ENCODE data around the gene SUGCT. TPM values are rescaled to one million over a fixed set of nuclear protein-coding genes. Genes with fewer than 3 reads are reported as not detected.

SUGCT gene
- total and polyA plus RNA-seq, 8 donors: 2.0 to 4.2 (median 2.9) TPM

GRCh38 chr7:40808378-40808942 is 673.7 kb downstream of the SUGCT start:
- DNase-seq (no peak), ATAC-seq (no peak)
- H3K4me3 ChIP-seq: no peak overlapping the region
- no peaks in the 10 kb centered on the region for H3K27me3 ChIP-seq
- intact Hi-C loops (cut with DNase I): no loop called here
- H3K9me3 ChIP-seq: peaks cover 0 to 16% of the 10 kb centered on the region in 2 donors
- no peak overlapping the region for H3K27ac ChIP-seq
- TF ChIP-seq, protein P1, sequence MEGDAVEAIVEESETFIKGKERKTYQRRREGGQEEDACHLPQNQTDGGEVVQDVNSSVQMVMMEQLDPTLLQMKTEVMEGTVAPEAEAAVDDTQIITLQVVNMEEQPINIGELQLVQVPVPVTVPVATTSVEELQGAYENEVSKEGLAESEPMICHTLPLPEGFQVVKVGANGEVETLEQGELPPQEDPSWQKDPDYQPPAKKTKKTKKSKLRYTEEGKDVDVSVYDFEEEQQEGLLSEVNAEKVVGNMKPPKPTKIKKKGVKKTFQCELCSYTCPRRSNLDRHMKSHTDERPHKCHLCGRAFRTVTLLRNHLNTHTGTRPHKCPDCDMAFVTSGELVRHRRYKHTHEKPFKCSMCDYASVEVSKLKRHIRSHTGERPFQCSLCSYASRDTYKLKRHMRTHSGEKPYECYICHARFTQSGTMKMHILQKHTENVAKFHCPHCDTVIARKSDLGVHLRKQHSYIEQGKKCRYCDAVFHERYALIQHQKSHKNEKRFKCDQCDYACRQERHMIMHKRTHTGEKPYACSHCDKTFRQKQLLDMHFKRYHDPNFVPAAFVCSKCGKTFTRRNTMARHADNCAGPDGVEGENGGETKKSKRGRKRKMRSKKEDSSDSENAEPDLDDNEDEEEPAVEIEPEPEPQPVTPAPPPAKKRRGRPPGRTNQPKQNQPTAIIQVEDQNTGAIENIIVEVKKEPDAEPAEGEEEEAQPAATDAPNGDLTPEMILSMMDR (IDR thresholded peaks at IDR 0.05): no peak
- H3K36me3 ChIP-seq: no peaks in the 10 kb centered on the region
- H3K4me1 ChIP-seq: no peaks in the 10 kb centered on the region

DNA sequence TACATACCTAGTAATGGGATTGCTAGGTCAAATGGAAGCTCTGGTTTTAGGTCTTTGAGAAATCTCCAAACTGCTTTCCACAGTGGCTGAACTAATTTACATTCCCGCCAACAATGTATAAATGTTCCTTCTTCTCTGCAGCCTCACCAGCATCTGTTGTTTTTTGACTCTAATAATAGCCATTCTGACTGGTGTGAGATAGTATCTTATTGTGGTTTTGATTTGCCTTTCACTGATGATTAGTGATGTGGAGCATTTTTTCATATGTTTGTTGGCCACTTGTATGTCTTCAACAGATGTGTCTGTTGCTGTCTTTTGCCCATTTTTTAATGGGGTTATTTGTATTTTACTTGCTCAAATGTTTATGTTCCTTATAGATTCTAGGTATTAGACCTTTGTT is 675.5 kb downstream of the SUGCT start:
- DNase-seq: no peak
- H3K4me1 ChIP-seq: no peaks in the 10 kb centered on the region
- ATAC-seq: no peak

GRCh38 chr7:40811666-40812065 is 676.9 kb downstream of the SUGCT start:
- DNase-seq: no peak
- intact Hi-C loops (cut with DNase I): no loop called here
- Histone ChIP-seq H3K4me3 (no peak overlapping the region), H3K27me3 (no peaks in the 10 kb centered on the region), H3K36me3 (no peaks in the 10 kb centered on the region), H3K27ac (no peak overlapping the region), H3K4me1 (no peaks in the 10 kb centered on the region), H3K9me3 (peaks cover 0 to 23% of the 10 kb centered on the region in 2 donors)
- ATAC-seq: no peak
- TF ChIP-seq, protein P1 (IDR thresholded peaks at IDR 0.05): no peak

More for the DNA sequence above, 675.5 kb downstream of the SUGCT start:
- no peaks in the 10 kb centered on the region for H3K27me3 ChIP-seq
- H3K4me3 ChIP-seq: no peak overlapping the region
- H3K27ac ChIP-seq: no peak overlapping the region
- intact Hi-C loops (cut with DNase I): no loop called here
- H3K36me3 ChIP-seq: no peaks in the 10 kb centered on the region
- TF ChIP-seq, protein P1 (IDR thresholded peaks at IDR 0.05): no peak
- H3K9me3 ChIP-seq: peaks cover 0 to 16% of the 10 kb centered on the region in 2 donors

- intact Hi-C loops (cut with DNase I): no loop called here
- DNase-seq (no peak), ATAC-seq (no peak)
- Histone ChIP-seq H3K36me3 (no peaks in the 10 kb centered on the region), H3K4me3 (no peak overlapping the region), H3K9me3 (peaks cover 0 to 32% of the 10 kb centered on the region in 2 donors), H3K27ac (no peak overlapping the region), H3K4me1 (no peaks in the 10 kb centered on the region), H3K27me3 (no peaks in the 10 kb centered on the region)
- TF ChIP-seq, protein P1 (IDR thresholded peaks at IDR 0.05): no peak
Observed at GRCh38 chr7:40815022-40815421, 680.2 kb downstream of the SUGCT start.

- peaks cover 0 to 32% of the 10 kb centered on the region in 2 donors for H3K9me3 ChIP-seq
- intact Hi-C loops (cut with DNase I): no loop called here
- DNase-seq (no peak), ATAC-seq (no peak)
- no peaks in the 10 kb centered on the region for H3K27me3 ChIP-seq
- no peaks in the 10 kb centered on the region for H3K4me1 ChIP-seq
- H3K36me3 ChIP-seq: no peaks in the 10 kb centered on the region
- no peak overlapping the region for H3K4me3 ChIP-seq
- TF ChIP-seq, protein P1 (IDR thresholded peaks at IDR 0.05): no peak
- no peak overlapping the region for H3K27ac ChIP-seq
Observed at GRCh38 chr7:40815512-40815911, 680.7 kb downstream of the SUGCT start.

All from left lung (tissue), 10 donors.